NCI-H345 treated with DMSO at 0.1 percent for 48 hours (cell line): ENCODE measurements around the gene SMYD1.

ENCODE experiments used
- DNase-seq: peaks from one replicate; lab custom pipeline; 2025; ENCODE audit not compliant: unreplicated experiment; lab: John Stamatoyannopoulos, UW

SMYD1 gene

DNA sequence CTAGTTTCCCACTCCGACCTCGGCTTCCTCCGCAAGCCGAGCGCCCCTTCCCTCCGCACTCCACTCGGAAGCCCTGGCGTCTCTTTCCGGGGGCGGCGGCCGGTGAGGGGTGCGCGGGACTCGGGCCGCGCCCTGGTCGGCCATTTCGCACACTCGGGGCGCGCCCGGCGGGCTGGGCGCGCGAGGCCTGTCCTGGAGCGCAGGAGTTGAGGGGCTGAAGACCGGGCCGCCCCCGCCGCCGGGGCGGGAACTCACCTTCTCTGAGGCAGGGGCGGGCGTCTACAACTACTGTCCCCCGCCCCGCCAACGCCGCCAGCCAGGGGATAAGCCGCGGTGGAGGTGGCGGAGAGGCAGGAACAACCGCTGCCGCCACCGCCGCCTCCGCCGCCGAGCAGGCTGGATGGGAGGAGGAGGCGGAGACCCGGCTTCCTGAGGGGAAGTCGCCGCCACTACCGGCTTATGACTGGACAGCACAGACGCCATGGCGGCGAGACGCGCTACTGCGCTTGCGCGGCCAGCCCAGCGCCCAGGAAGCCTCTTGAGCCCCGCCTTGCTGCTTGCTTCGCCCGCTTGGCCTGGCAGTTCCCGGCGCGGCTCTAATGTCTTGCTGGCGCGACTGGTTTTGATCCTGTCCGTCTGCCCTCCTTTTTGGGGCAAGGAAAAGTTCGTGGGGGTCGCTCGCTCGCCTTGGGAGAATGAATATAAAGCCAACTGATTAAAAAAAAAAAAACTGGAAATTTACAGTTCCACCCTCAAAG lies 12.1 kb upstream of the SMYD1 start, which contains the start of gene KRCC1:
KRCC1 (minus strand) TSS at position 413 of the 758 bp plus-strand sequence. CDS start 27,220 bp downstream, outside the sequence.
- peak; percentile 89 for DNase-seq

DNA sequence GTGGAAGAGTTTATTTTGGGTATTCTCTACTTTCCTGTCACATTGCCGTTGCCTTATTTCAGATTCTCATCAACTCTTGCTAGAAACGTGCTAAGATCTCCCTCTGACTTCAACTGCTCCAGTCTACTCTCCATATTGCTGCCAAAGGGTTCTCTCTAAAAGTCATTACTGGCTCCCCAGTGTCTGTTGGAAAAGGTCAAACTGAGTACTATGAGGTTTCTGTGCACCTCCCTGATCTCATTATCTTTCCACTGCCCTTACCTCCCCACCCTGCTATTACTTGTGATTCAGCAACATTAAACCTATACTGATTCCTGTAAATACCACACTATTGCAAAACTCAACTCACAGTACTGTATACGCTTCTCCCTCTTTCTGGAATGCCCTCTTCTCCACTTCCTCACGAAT lies 10.2 kb upstream of the SMYD1 start:
- no peak for DNase-seq

GRCh38 chr2:88058191-88058590 lies 9.4 kb upstream of the SMYD1 start:
- no peak for DNase-seq

GRCh38 chr2:88059979-88060906 lies 7.4 kb upstream of the SMYD1 start:
- DNase-seq: peak; percentile 78

- no peak for DNase-seq
Measured at GRCh38 chr2:88060907-88061275, 6.7 kb upstream of the SMYD1 start.

- DNase-seq: no peak
Measured at GRCh38 chr2:88061295-88061694, 6.3 kb upstream of the SMYD1 start.

- DNase-seq: no peak
Measured at GRCh38 chr2:88066543-88066942, 1.1 kb upstream of the SMYD1 start.

GRCh38 chr2:88067189-88067588 lies 436 bp upstream of the SMYD1 start:
- DNase-seq: no peak

DNA sequence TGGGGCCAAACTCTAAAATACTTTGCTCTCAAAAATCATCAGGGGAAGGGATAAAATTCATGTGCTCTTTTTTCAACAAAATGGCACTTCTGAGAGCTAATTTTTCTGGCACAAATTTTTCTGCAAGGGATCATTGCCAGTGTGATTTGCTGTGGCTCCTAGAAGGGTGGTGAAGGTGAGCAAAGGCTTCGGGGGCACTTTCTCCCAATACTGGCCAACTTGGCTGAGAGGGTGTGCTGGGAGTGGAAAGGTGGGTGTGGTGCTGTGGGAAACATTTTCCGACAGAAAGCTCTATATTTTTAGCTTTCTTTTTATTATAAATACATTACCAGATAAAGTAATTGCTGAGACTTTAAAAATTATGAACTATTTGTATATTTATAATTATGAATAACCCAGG lies 419 bp downstream of the SMYD1 start:
- DNase-seq: no peak

GRCh38 chr2:88069117-88069516 lies 1.5 kb downstream of the SMYD1 start:
- DNase-seq: no peak

DNA sequence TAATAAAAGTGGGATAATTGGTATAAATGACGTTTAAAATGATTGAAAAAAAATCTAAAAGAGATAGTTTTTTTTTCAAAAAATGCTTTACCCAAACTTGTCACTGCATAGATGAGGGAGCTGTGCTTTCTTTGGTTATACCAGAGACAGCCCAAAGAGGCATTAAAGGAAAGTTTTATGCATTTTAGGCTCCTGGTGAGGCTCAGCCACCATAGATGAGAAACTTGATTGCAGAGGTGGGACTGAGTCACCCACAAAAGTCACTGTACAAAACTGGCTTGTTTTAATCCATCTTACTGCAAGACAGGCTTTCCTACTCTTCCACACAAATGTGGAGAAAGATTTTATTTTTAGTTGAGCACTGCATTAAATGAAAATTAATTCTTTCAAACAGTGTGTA lies 2.4 kb downstream of the SMYD1 start:
- no peak for DNase-seq

DNA sequence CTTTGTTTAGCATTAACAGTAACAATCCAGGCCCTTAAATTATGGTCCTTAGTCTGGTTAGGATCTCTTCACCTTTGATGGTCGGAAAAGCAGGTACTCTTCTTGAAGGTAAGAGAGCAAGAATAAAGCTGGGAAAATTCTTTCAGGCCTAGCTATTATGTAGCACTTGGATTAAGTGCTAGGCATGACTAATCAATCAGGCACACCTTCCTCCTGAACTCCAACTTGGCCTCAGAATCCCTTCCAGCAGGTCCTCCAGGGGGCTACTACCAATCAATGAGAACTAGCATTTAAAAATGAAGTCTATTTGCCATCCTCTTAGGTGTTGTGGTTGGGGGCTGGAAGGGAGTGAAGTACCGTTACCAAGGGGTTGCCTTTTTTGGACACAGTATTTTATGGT lies 3.7 kb downstream of the SMYD1 start:
- DNase-seq: no peak

GRCh38 chr2:88074150-88074549 lies 6.5 kb downstream of the SMYD1 start:
- DNase-seq: no peak

- DNase-seq: no peak
Measured at GRCh38 chr2:88074854-88075292, 7.2 kb downstream of the SMYD1 start.

- DNase-seq: no peak
Measured at GRCh38 chr2:88077080-88077479, 9.5 kb downstream of the SMYD1 start.

GRCh38 chr2:88078643-88079172 lies 11.1 kb downstream of the SMYD1 start:
- DNase-seq: no peak

DNA sequence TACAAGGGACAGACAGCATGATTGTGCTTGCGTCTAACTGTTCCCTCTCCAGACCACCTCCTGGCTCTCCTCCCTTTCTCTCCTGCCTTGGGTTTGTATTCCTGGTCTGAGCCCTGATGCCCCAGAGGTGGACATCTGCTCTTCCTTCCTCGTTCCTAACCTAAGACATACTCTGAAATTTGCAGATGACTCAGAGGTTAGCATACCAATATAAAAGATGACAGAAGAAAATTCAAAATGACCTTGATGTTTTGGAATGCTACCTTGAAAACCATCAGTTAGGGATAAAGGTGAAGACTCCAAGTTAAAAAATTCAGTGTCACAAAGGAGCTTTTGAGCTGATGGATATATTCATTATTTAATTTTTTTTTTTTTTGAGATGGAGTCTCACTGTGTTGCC lies 12.9 kb downstream of the SMYD1 start:
- DNase-seq: no peak

DNA sequence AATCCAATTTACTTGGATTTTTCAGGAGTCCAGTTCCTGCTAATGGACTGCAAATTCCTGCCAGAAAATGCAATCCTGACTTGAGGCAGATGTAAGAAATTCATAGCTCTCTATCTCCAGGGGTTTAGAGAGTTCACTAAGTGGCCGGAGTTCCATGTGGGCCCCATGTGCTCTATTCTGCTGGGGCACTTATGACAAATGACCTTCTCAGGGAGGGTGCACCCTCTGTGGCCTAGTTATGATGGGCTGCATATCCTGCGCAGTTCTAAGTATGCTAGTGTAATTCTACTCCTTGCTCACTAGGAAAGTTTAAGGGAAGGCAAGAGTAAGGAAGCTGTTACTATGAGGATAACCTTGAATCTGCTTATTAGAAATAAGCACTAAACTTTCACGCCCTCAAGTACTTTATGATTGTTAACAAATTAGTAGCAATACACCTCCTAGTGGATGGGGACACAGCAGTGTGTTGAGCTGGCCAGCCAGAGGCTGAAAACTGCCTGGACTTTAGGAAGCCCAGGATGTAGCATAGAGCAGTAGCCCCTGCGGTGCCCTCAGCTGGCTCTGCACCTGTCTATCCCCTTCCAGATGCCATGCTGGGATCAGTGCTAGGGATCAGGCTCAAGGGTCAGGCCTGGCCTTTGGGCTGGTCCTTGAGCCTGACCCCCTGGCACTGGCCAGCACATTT lies 14.4 kb downstream of the SMYD1 start:
- no peak for DNase-seq

DNA sequence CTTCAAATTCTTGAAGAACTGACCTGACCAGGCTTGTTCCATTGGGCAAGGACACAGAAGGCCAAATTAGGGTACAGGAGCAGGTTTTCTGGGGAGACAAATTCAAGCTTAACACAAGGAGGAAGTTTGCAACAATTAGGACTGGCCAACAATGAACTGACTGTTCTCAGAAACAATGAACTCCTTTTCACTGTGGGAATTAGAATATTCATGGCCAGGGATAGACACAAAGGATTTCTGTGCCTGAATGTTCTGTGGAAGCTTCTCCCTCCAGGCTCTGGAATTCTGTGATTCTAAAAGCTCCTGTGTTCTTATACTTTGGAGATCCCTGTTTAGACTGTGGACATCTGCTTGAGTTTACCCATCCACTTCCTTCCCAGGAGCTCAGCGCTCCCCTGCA lies 15.2 kb downstream of the SMYD1 start:
- no peak for DNase-seq

DNA sequence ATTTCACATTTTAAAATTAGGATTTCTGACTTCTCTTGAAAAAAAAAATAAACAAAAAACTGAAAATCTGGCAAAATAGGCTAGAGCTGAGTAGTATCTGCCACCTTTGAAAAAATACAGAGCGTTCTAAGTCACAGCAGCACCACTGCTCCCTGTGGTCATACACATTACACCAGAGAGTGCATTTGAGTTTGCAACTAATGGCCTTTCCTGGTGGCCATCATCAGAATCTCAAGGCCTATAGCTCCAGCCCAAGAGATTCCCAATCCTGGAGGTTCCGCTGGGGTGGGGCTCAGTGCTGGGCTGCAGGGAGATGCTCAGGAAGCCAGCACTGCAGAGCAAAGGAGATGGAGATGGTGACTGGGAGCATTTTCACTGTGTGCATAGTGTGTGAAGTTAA lies 17.5 kb downstream of the SMYD1 start:
- DNase-seq: no peak

GRCh38 chr2:88085602-88086001 lies 18.0 kb downstream of the SMYD1 start:
- DNase-seq: no peak
